Measurements from ENCODE around the gene KCNA10. TPM values are rescaled to one million over a fixed set of nuclear protein-coding genes. Genes with fewer than 3 reads are reported as not detected.

Gene KCNA10
- total RNA-seq, 1 donor from 2014 or later: not detected

- Mint-ChIP-seq H3K9me3 (no peaks in the 10 kb centered on the region), H3K27ac (no peak overlapping the region), H3K27me3 (peaks cover 77% of the 10 kb centered on the region), H3K4me3 (no peak overlapping the region), H3K4me1 (ENCODE audit: unreplicated experiment) (no peaks in the 10 kb centered on the region), H3K36me3 (no peaks in the 10 kb centered on the region)
- peak; percentile 40 for DNase-seq (ENCODE audit: extremely low spot score, unreplicated experiment)
- TF ChIP-seq CTCF (conservative IDR thresholded peaks at IDR 0.05): no peak
Observed at GRCh38 chr1:110559157-110559556, 40.2 kb upstream of the KCNA10 start.

DNA sequence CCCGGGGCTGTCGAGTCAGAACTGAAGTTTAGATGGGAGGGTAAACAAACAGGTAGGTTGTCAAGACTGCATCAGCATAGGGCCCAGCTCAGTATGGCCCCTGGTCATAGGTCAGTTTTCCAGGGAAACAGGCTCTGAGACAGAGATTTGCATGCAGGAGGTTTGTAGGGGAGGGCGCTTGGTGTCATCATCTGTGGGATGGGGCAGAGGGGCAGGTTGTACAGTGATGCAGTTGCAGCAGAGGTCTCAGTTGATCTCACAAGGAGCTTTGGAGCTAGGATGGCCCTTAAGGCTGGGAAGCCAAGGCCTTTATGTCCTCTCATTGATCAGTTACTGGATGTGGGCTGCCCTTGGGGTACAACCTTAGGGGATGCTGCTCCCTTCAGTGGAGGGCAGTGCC, 38.5 kb upstream of the KCNA10 start:
- Mint-ChIP-seq H3K27me3 (peaks cover 79% of the 10 kb centered on the region), H3K4me3 (no peak overlapping the region), H3K4me1 (ENCODE audit: unreplicated experiment) (no peaks in the 10 kb centered on the region), H3K27ac (no peak overlapping the region), H3K9me3 (no peaks in the 10 kb centered on the region), H3K36me3 (no peaks in the 10 kb centered on the region)
- DNase-seq (ENCODE audit: extremely low spot score, unreplicated experiment): peak; percentile 59
- no peak for TF ChIP-seq CTCF (conservative IDR thresholded peaks at IDR 0.05)

DNA sequence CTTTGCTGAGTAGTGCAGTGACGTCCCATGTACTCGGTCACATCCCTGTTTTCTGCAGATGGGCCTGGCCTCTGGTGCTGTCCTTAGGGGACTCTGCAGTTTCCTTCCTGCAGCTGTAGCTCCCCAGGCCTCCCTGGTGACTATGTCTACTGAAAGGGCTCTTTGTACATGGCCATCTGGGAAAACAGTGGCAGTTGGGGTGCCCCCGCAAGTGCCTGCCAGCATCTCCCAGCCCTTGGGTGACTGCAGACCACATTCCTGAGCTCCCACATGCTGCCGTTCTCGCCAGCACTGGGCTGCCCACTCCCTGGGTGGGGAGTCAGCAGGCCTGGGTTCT, 37.5 kb upstream of the KCNA10 start:
- TF ChIP-seq CTCF (conservative IDR thresholded peaks at IDR 0.05): no peak
- H3K27ac Mint-ChIP-seq: no peak overlapping the region
- peaks cover 85% of the 10 kb centered on the region for H3K27me3 Mint-ChIP-seq
- peak; percentile 49 for DNase-seq (ENCODE audit: extremely low spot score, unreplicated experiment)
- no peaks in the 10 kb centered on the region for H3K9me3 Mint-ChIP-seq
- no peak overlapping the region for H3K4me3 Mint-ChIP-seq
- H3K36me3 Mint-ChIP-seq: no peaks in the 10 kb centered on the region
- no peaks in the 10 kb centered on the region for H3K4me1 Mint-ChIP-seq (ENCODE audit: unreplicated experiment)

GRCh38 chr1:110555807-110556470, 37.0 kb upstream of the KCNA10 start:
- no peaks in the 10 kb centered on the region for H3K4me1 Mint-ChIP-seq (ENCODE audit: unreplicated experiment)
- H3K9me3 Mint-ChIP-seq: no peaks in the 10 kb centered on the region
- H3K36me3 Mint-ChIP-seq: no peaks in the 10 kb centered on the region
- H3K27me3 Mint-ChIP-seq: peaks cover 88% of the 10 kb centered on the region
- H3K4me3 Mint-ChIP-seq: no peak overlapping the region
- TF ChIP-seq CTCF (conservative IDR thresholded peaks at IDR 0.05): no peak
- DNase-seq (ENCODE audit: extremely low spot score, unreplicated experiment): peak; percentile 53
- no peak overlapping the region for H3K27ac Mint-ChIP-seq

- peak; percentile 69 for DNase-seq (ENCODE audit: extremely low spot score, unreplicated experiment)
- Mint-ChIP-seq H3K9me3 (no peaks in the 10 kb centered on the region), H3K27me3 (peaks cover 92% of the 10 kb centered on the region), H3K27ac (no peak overlapping the region), H3K4me3 (peak overlapping the region; percentile 33), H3K36me3 (no peaks in the 10 kb centered on the region), H3K4me1 (ENCODE audit: unreplicated experiment) (no peaks in the 10 kb centered on the region)
- TF ChIP-seq CTCF (conservative IDR thresholded peaks at IDR 0.05): peak; percentile 87
Observed at GRCh38 chr1:110554871-110555801, 36.2 kb upstream of the KCNA10 start.
